Endothelial cell of umbilical vein (primary cell): Measurements from ENCODE around the gene CDK18. TPM values are rescaled to one million over a fixed set of nuclear protein-coding genes. Genes with fewer than 3 reads are reported as not detected.

Experiments used
- BruUV-seq: library from RNA; stranded (reverse); fragments of 400-500 nt; replicated peaks from 2 replicates; lab custom pipeline; 2021; lab: Mats Ljungman, UMichigan
- CTCF ChIA-PET: fragments of 300-600, 350-600 bp; sonication (Branson Sonifier 250); formaldehyde crosslinking; loops from one replicate; lab custom pipeline; 2021; ENCODE audit warnings: antibody characterized with exemption, inconsistent platforms; lab: Charles Lee
- POLR2A ChIA-PET: fragments of 300-600, 350-600 bp; sonication (Branson Sonifier 250); formaldehyde crosslinking; loops from one replicate; lab custom pipeline; 2021; ENCODE audit warnings: antibody characterized with exemption, inconsistent platforms; lab: Charles Lee
- DNase-seq: peaks from one replicate; pipeline ENCODE4 v3.0.0-alpha.2; 2011; ENCODE audit warnings: low read depth, low spot score
- FAIRE-seq: peaks from 2 replicates; lab custom pipeline; 2011; peaks lifted over from hg19 to GRCh38; lab: Jason Lieb, UNC
- H2AFZ ChIP-seq: 2 replicates; pipeline ENCODE4 v1.6.0; 2012; ENCODE audit warnings: low read depth, low read length, control low read depth, inconsistent platforms
- H3K27ac ChIP-seq: 2 replicates; pipeline ENCODE4 v1.5.1; 2011; ENCODE audit warnings: low read depth, mild to moderate bottlenecking, control low read depth, low read length, moderate library complexity; ENCODE audit not compliant: insufficient read depth
- H3K27me3 ChIP-seq, 2 experiments: 2 replicates each; pipeline versions ENCODE4 v1.6.0 to v1.6.1; 2011; ENCODE audit warnings: low read length in 2 of 2, mixed read lengths in 1 of 2; ENCODE audit not compliant: control insufficient read depth in 2 of 2, insufficient read depth in 2 of 2
- H3K36me3 ChIP-seq, 2 experiments: 2 replicates in 1 of 2; 3 replicates in 1 of 2; pipeline ENCODE4 v1.5.1; 2011; ENCODE audit warnings: low read length in 2 of 2, mild to moderate bottlenecking in 1 of 2, moderate library complexity in 1 of 2; ENCODE audit not compliant: control insufficient read depth in 2 of 2, insufficient read depth in 2 of 2; ENCODE audit errors: extremely low read depth in 1 of 2
- H3K4me1 ChIP-seq: 3 replicates; pipeline ENCODE4 v1.5.1; 2011; ENCODE audit warnings: mild to moderate bottlenecking, low read length; ENCODE audit not compliant: control insufficient read depth, insufficient read depth; ENCODE audit errors: extremely low read depth
- H3K4me2 ChIP-seq: 2 replicates; pipeline ENCODE4 v1.6.1; 2011; ENCODE audit warnings: low read length, control low read depth, mixed read lengths; ENCODE audit not compliant: insufficient read depth
- H3K4me3 ChIP-seq, 3 experiments: fragments of 200-600 bp in 1 of 3; sonication (generic), shearing (Covaris generic) in 1 of 3; replicated peaks in 1 of 3; 2 replicates each; pipeline ENCODE4 v1.5.1; 2011 to 2016; ENCODE audit warnings: control low read depth in 3 of 3, low read length in 3 of 3, mild to moderate bottlenecking in 2 of 3, inconsistent platforms in 1 of 3, low read depth in 1 of 3, moderate library complexity in 1 of 3; ENCODE audit not compliant: insufficient read depth in 1 of 3
- H3K79me2 ChIP-seq: 2 replicates; pipeline ENCODE4 v1.6.0; 2012; ENCODE audit warnings: low read length, inconsistent platforms; ENCODE audit not compliant: control insufficient read depth, insufficient read depth
- H3K9ac ChIP-seq: replicated peaks from 2 replicates; pipeline ENCODE3; 2011; ENCODE audit warnings: low read length, control low read depth; ENCODE audit not compliant: insufficient read depth; ENCODE audit errors: extremely low read depth
- H3K9me1 ChIP-seq: replicated peaks from 3 replicates; pipeline ENCODE4 v1.6.0; 2011; ENCODE audit warnings: mild to moderate bottlenecking, low read length; ENCODE audit not compliant: control insufficient read depth, insufficient read depth; ENCODE audit errors: extremely low read depth
- H3K9me3 ChIP-seq: replicated peaks from 2 replicates; pipeline ENCODE4 v1.5.1; 2012; ENCODE audit warnings: low read length, inconsistent platforms; ENCODE audit not compliant: control insufficient read depth, insufficient read depth
- H4K20me1 ChIP-seq: replicated peaks from 2 replicates; pipeline ENCODE3; 2011; ENCODE audit warnings: mild to moderate bottlenecking, low read length; ENCODE audit not compliant: control insufficient read depth, insufficient read depth; ENCODE audit errors: extremely low read depth
- EZH2 ChIP-seq: IDR thresholded peaks from 2 replicates; pipeline ENCODE4 v1.6.1; 2012; ENCODE audit warnings: borderline replicate concordance, low read depth, mild to moderate bottlenecking, moderate library complexity, low read length, inconsistent platforms; ENCODE audit not compliant: severe bottlenecking
- FOS ChIP-seq: IDR thresholded peaks from 2 replicates; pipeline ENCODE4 v1.6.1; 2011; ENCODE audit warnings: mild to moderate bottlenecking, low read length, moderate library complexity, borderline replicate concordance; ENCODE audit not compliant: insufficient read depth
- GATA2 ChIP-seq: IDR thresholded peaks from 2 replicates; pipeline ENCODE4 v1.7.0; 2011; ENCODE audit warnings: low read depth, mild to moderate bottlenecking, moderate library complexity, mixed read lengths, low read length; ENCODE audit not compliant: insufficient read length, insufficient read depth
- JUN ChIP-seq: IDR thresholded peaks from 2 replicates; pipeline ENCODE4 v1.6.1; 2011; ENCODE audit warnings: borderline replicate concordance, low read depth; ENCODE audit not compliant: insufficient read length, insufficient read depth
- MYC ChIP-seq: IDR thresholded peaks from one replicate; pipeline ENCODE4 v1.6.1; 2011; ENCODE audit warnings: mild to moderate bottlenecking, low read depth, low read length
- POLR2A ChIP-seq: IDR thresholded peaks from 2 replicates; pipeline ENCODE4 v1.6.1; 2012; ENCODE audit warnings: low read depth, mild to moderate bottlenecking, control low read depth, low read length
- POLR2AphosphoS5 ChIP-seq: IDR thresholded peaks from 2 replicates; pipeline ENCODE4 v1.6.1; 2012; ENCODE audit warnings: low read depth, mild to moderate bottlenecking, control low read depth, low read length, moderate library complexity; ENCODE audit not compliant: insufficient read depth
- dilution Hi-C: fragments of 300-500 bp; cut with MboI; formaldehyde crosslinking; loops from one replicate; pipeline ENCODE4 v1.15.0; 2019; ENCODE audit warnings: low sequenced_read_pairs; ENCODE audit not compliant: extremely low pct_ligation_motif_present
- intact Hi-C: fragments of 100-400 bp; cut with micrococcal nuclease; formaldehyde crosslinking; loops from one replicate; pipeline ENCODE4 v1.10.0; 2022
- polyA plus RNA-seq, 4 experiments: library from polyadenylated mRNA; depleted of rRNA in 3 of 4; stranded (reverse) in 3 of 4; unstranded in 1 of 4; fragments of >200 nt; gene quantifications; 2 replicates each; pipeline versions ENCODE4 v1.2.1 to v1.2.3, GENCODE V29; 2011 to 2012; ENCODE audit warnings: missing spikeins in 1 of 4
- total RNA-seq: library from RNA; stranded (reverse); gene quantifications from 2 replicates; pipeline ENCODE4 v1.2.3, GENCODE V29; 2021
- TF ChIP-seq, protein P1 (sequence below), 2 donors: IDR thresholded peaks; 1 replicate in 1 of 2; 2 replicates in 1 of 2; pipeline ENCODE4 v1.5.1; 2011; ENCODE audit warnings: low read length in 2 of 2, mild to moderate bottlenecking in 2 of 2, moderate library complexity in 2 of 2, control low read depth in 1 of 2, inconsistent platforms in 1 of 2, low read depth in 1 of 2; ENCODE audit not compliant: insufficient read depth in 1 of 2; ENCODE audit errors: extremely low read depth in 1 of 2
- TF ChIP-seq, protein P2 (sequence below): IDR thresholded peaks from 2 replicates; pipeline ENCODE4 v1.6.1; 2011; ENCODE audit not compliant: insufficient read depth, insufficient read length

The CDK18 gene
- total and polyA plus RNA-seq, 2 donors (not counting 3 experiments of a cell fraction or from before 2014, with no cell fraction given), result 0.17 to 1.2 TPM

DNA sequence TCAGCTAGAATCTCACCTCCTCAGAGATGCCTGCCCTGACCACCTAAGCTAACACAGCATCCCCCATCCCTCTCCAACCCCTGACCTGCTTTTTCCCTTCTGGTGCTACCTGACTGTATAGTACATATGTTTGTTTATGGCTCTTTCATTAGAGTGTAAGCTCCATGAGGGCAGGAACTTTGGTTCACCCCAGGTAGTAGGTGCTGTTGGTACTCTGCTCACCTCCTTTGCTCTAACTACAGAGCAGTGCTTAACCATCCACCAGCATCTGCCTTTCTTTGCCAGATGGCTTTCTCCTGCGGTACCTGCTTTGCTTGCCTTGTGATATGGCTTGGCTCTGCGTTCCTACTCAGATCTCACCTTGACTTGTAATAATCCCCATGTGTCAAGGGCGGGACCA lies 29.9 kb upstream of the CDK18 start:
- H3K36me3 ChIP-seq, result no peaks in the 10 kb centered on the region
- FAIRE-seq (no peak), DNase-seq (no peak)
- intact Hi-C loops (no loop called here), dilution Hi-C loops (no loop called here)
- TF ChIP-seq JUN (no peak), POLR2A (no peak), POLR2AphosphoS5 (no peak), EZH2 (no peak), MYC (no peak), GATA2 (no peak), FOS (no peak)
- TF ChIP-seq, protein P1, sequence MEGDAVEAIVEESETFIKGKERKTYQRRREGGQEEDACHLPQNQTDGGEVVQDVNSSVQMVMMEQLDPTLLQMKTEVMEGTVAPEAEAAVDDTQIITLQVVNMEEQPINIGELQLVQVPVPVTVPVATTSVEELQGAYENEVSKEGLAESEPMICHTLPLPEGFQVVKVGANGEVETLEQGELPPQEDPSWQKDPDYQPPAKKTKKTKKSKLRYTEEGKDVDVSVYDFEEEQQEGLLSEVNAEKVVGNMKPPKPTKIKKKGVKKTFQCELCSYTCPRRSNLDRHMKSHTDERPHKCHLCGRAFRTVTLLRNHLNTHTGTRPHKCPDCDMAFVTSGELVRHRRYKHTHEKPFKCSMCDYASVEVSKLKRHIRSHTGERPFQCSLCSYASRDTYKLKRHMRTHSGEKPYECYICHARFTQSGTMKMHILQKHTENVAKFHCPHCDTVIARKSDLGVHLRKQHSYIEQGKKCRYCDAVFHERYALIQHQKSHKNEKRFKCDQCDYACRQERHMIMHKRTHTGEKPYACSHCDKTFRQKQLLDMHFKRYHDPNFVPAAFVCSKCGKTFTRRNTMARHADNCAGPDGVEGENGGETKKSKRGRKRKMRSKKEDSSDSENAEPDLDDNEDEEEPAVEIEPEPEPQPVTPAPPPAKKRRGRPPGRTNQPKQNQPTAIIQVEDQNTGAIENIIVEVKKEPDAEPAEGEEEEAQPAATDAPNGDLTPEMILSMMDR (IDR thresholded peaks at IDR 0.05; ENCODE audit: extremely low read depth in 1 of 2, insufficient read depth in 1 of 2, low read depth in 1 of 2, low read length in 2 of 2), result no peak
- TF ChIP-seq, protein P2, sequence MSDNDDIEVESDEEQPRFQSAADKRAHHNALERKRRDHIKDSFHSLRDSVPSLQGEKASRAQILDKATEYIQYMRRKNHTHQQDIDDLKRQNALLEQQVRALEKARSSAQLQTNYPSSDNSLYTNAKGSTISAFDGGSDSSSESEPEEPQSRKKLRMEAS, result no peak
- ChIA-PET CTCF (interaction anchor here (0.6 to 2.1 kb wide), 3 partner anchors 11 to 206 kb away, joined by 3 to 29 read pairs (median 3); no protein-coding TSS in a partner anchor), POLR2A (no interaction called here)
- H2AFZ ChIP-seq, result no peak overlapping the region
- no TSS peak for BruUV-seq
- H3K4me2 ChIP-seq, result no peak overlapping the region
- H3K9me3 ChIP-seq, result no peaks in the 10 kb centered on the region
- H3K4me1 ChIP-seq, result no peaks in the 10 kb centered on the region
- no peak overlapping the region for H3K4me3 ChIP-seq
- no peak overlapping the region for H3K9ac ChIP-seq
- H3K27ac ChIP-seq, result no peak overlapping the region
- no peaks in the 10 kb centered on the region for H4K20me1 ChIP-seq
- no peaks in the 10 kb centered on the region for H3K27me3 ChIP-seq
- H3K79me2 ChIP-seq, result no peaks in the 10 kb centered on the region
- H3K9me1 ChIP-seq, result no peaks in the 10 kb centered on the region
